DOHH2 (cell line): Measurements from ENCODE around the gene G6PC3.

ENCODE experiments used
- H3F3A ChIP-seq: fragments of 200-600 bp; sonication (generic), shearing (Covaris generic); 2 replicates; pipeline ENCODE4 v1.6.0; 2016; ENCODE audit warnings: antibody characterized with exemption, mild to moderate bottlenecking; ENCODE audit not compliant: control insufficient read depth, insufficient read depth
- H3K27ac ChIP-seq: fragments of 200-600 bp; sonication (generic); 2 replicates; pipeline ENCODE4 v1.5.1; 2014; ENCODE audit warnings: low read depth, mild to moderate bottlenecking, low read length, moderate library complexity
- H3K27me3 ChIP-seq: fragments of 200-600 bp; sonication (generic); 2 replicates; pipeline ENCODE4 v1.6.1; 2014; ENCODE audit warnings: mild to moderate bottlenecking, low read length, mixed read lengths; ENCODE audit not compliant: control insufficient read depth
- H3K36me3 ChIP-seq: fragments of 200-600 bp; sonication (generic); 2 replicates; pipeline ENCODE4 v1.6.1; 2014; ENCODE audit warnings: mild to moderate bottlenecking, low read length, moderate library complexity, mixed read lengths; ENCODE audit not compliant: control insufficient read depth
- H3K4me1 ChIP-seq: fragments of 200-600 bp; sonication (generic); 2 replicates; pipeline ENCODE4 v1.6.1; 2014; ENCODE audit warnings: mild to moderate bottlenecking, low read length, mixed read lengths; ENCODE audit not compliant: control insufficient read depth
- H3K4me2 ChIP-seq: fragments of 200-600 bp; sonication (generic); 2 replicates; pipeline ENCODE4 v1.6.0; 2014; ENCODE audit warnings: mild to moderate bottlenecking, low read length, moderate library complexity
- H3K4me3 ChIP-seq: fragments of 200-600 bp; sonication (generic); 2 replicates; pipeline ENCODE4 v1.5.1; 2014; ENCODE audit warnings: mild to moderate bottlenecking, low read length, mixed read lengths
- H3K79me2 ChIP-seq: fragments of 200-600 bp; sonication (generic); 2 replicates; pipeline ENCODE4 v1.6.1; 2014; ENCODE audit warnings: mild to moderate bottlenecking, low read length, mixed read lengths; ENCODE audit not compliant: control insufficient read depth
- H3K9me2 ChIP-seq: fragments of 200-600 bp; sonication (generic); replicated peaks from 2 replicates; pipeline ENCODE4 v1.6.1; 2014; ENCODE audit warnings: mild to moderate bottlenecking, low read length, mixed read lengths; ENCODE audit not compliant: control insufficient read depth
- H3K9me3 ChIP-seq: fragments of 200-600 bp; sonication (generic); 2 replicates; pipeline ENCODE4 v1.6.1; 2014; ENCODE audit warnings: antibody characterized with exemption, low read length, mixed read lengths; ENCODE audit not compliant: control insufficient read depth, insufficient read depth
- H4K20me1 ChIP-seq: fragments of 200-600 bp; sonication (generic); 2 replicates; pipeline ENCODE4 v1.6.0; 2014; ENCODE audit warnings: low read depth, mild to moderate bottlenecking, antibody characterized with exemption, low read length, moderate library complexity; ENCODE audit not compliant: control insufficient read depth, insufficient read depth
- CTCF ChIP-seq: fragments of 200-600 bp; sonication (generic); IDR thresholded peaks from one replicate; pipeline ENCODE4 v1.5.1; 2014; ENCODE audit warnings: antibody characterized with exemption, mild to moderate bottlenecking, low read depth, low read length; ENCODE audit not compliant: poor library complexity, severe bottlenecking
- EZH2phosphoT487 ChIP-seq: fragments of 200-600 bp; sonication (generic); IDR thresholded peaks from 2 replicates; pipeline ENCODE4 v1.6.1; 2017; ENCODE audit warnings: borderline replicate concordance, mild to moderate bottlenecking, antibody characterized with exemption, low read length, moderate library complexity, mixed read lengths

Gene G6PC3

GRCh38 chr17:44076716-44077594 is 6.4 kb downstream of the G6PC3 start:
- H3K4me1 ChIP-seq, result peaks cover 16% of the 10 kb centered on the region
- H3K79me2 ChIP-seq, result peaks cover 19% of the 10 kb centered on the region
- H3F3A ChIP-seq, result no peaks in the 10 kb centered on the region
- H3K27me3 ChIP-seq, result no peaks in the 10 kb centered on the region
- H3K36me3 ChIP-seq, result peaks cover 52% of the 10 kb centered on the region
- no peak overlapping the region for H3K27ac ChIP-seq
- no peaks in the 10 kb centered on the region for H3K9me2 ChIP-seq
- H4K20me1 ChIP-seq, result no peaks in the 10 kb centered on the region
- no peak overlapping the region for H3K4me3 ChIP-seq
- TF ChIP-seq CTCF (no peak), EZH2phosphoT487 (no peak)
- H3K9me3 ChIP-seq, result no peaks in the 10 kb centered on the region
- H3K4me2 ChIP-seq, result no peak overlapping the region

DNA sequence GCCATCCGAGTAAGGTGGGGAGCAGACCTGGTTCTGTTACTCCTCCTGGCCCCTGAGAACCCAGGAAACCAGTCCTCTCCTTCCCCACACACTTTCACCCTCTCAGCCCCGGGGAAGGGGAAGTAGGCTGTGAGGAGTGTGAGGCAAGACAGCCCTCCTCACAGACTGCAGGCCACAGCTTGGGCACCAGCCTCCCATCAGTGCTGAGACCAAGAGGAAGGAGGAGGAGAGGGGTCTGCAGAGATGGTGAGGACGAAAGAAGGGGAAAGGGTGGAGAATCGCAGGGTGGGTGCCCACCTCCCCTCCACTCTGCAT is 7.0 kb downstream of the G6PC3 start:
- H3K4me2 ChIP-seq, result no peak overlapping the region
- H3K27ac ChIP-seq, result no peak overlapping the region

DNA sequence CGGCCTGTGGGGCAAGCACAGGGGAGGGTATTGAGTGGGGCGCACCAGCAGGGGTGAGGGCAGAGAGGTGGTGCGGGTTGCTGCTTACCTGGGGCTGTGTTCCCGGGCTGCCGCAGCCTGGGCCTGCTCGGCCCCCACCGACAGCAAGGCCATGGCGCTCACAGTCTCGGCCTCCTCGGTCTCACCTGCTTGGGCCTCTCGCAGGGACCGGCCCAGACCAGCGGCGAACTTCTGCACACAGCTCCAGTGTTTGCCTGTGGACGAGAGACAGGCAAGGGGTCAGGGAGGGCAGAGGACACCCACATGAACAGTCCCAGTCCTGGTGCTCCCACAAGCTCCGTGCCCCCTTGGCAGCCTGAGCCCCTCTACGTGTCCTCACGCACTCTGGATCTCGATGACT is 7.9 kb downstream of the G6PC3 start:
- H3K9me2 ChIP-seq, result no peaks in the 10 kb centered on the region
- H3K27ac ChIP-seq, result no peak overlapping the region
- no peak overlapping the region for H3K4me3 ChIP-seq
- H3K4me1 ChIP-seq, result peaks cover 10% of the 10 kb centered on the region
- H3K79me2 ChIP-seq, result 0 out of 2 replicates have a peak, but pooled peaks cover 7% of the 10 kb centered on the region
- H3K9me3 ChIP-seq, result no peaks in the 10 kb centered on the region
- TF ChIP-seq CTCF, result no peak
- no peak for TF ChIP-seq EZH2phosphoT487
- H3K27me3 ChIP-seq, result no peaks in the 10 kb centered on the region
- H3K36me3 ChIP-seq, result peaks cover 57% of the 10 kb centered on the region
- H3K4me2 ChIP-seq, result no peak overlapping the region
- no peaks in the 10 kb centered on the region for H4K20me1 ChIP-seq
- no peaks in the 10 kb centered on the region for H3F3A ChIP-seq

More for the DNA sequence above, 7.0 kb downstream of the G6PC3 start:
- no peaks in the 10 kb centered on the region for H4K20me1 ChIP-seq
- no peaks in the 10 kb centered on the region for H3K9me3 ChIP-seq
- peaks cover 14% of the 10 kb centered on the region for H3K4me1 ChIP-seq
- TF ChIP-seq EZH2phosphoT487 (no peak), CTCF (no peak)
- no peaks in the 10 kb centered on the region for H3F3A ChIP-seq
- H3K36me3 ChIP-seq, result peaks cover 54% of the 10 kb centered on the region
- H3K4me3 ChIP-seq, result no peak overlapping the region
- no peaks in the 10 kb centered on the region for H3K27me3 ChIP-seq
- peaks cover 14% of the 10 kb centered on the region for H3K79me2 ChIP-seq
- H3K9me2 ChIP-seq, result no peaks in the 10 kb centered on the region
